Measurements from ENCODE around the gene DNAH10. TPM values are rescaled to one million over a fixed set of nuclear protein-coding genes. Genes with fewer than 3 reads are reported as not detected.

The DNAH10 gene
- total and polyA plus RNA-seq, 2 of the 13 experiments (the other 11 are each of a cell fraction or from before 2014, with no cell fraction given), result 0.01 to 0.02 TPM

- no peak for TF ChIP-seq ETS1 (CRISPR knock-in tag; IDR thresholded peaks at IDR 0.05)
- TF ChIP-seq HMG20B (CRISPR knock-in tag; conservative IDR thresholded peaks at IDR 0.05), result no peak
- TF ChIP-seq ZNF646 (CRISPR knock-in tag; IDR thresholded peaks at IDR 0.05), result no peak
- peak; percentile 68; the same call in 1 of the 2 replicates for TF ChIP-seq ZBTB7B (CRISPR knock-in tag; IDR thresholded peaks at IDR 0.05)
- no peak for TF ChIP-seq ZNF672 (CRISPR knock-in tag; IDR thresholded peaks at IDR 0.05)
- TF ChIP-seq MXD3 (CRISPR knock-in tag; IDR thresholded peaks at IDR 0.05), result no peak; the same call in 1 of the 2 replicates
- no peak for TF ChIP-seq HNRNPL (IDR thresholded peaks at IDR 0.05; ENCODE audit: low read depth, low read length)
- TF ChIP-seq ZBTB39 (CRISPR knock-in tag; IDR thresholded peaks at IDR 0.05), result no peak
- peak; percentile 39; the same call in 1 of the 2 replicates for TF ChIP-seq IRF2 (CRISPR knock-in tag; IDR thresholded peaks at IDR 0.05)
- TF ChIP-seq CBX5 (CRISPR knock-in tag; IDR thresholded peaks at IDR 0.05; ENCODE audit: borderline replicate concordance), result no peak
- no peak for TF ChIP-seq TP53 (CRISPR knock-in tag; conservative IDR thresholded peaks at IDR 0.05)
- TF ChIP-seq ZNF292 (CRISPR knock-in tag; IDR thresholded peaks at IDR 0.05; ENCODE audit: borderline replicate concordance, low read depth), result peak; percentile 73; the same call in 1 of the 2 replicates
- TF ChIP-seq YEATS4 (CRISPR knock-in tag; IDR thresholded peaks at IDR 0.05; ENCODE audit: borderline replicate concordance), result 0 out of 2 replicates have a peak, but pooled peaks have one; percentile 20
- TF ChIP-seq ISX (CRISPR knock-in tag; conservative IDR thresholded peaks at IDR 0.05), result no peak
- no peak for TF ChIP-seq POGZ (CRISPR knock-in tag; IDR thresholded peaks at IDR 0.05)
- TF ChIP-seq ZNF782 (CRISPR knock-in tag; IDR thresholded peaks at IDR 0.05; ENCODE audit: borderline replicate concordance), result 0 out of 2 replicates have a peak, but pooled peaks have one; percentile 40
- no peak for TF ChIP-seq ZNF234 (CRISPR knock-in tag; conservative IDR thresholded peaks at IDR 0.05)
Measured at GRCh38 chr12:123971770-123972456, 209.8 kb downstream of the DNAH10 start (continued).
